ENCODE measurements around the gene XAF1.
"Not testable (repeated sequence)": the region's sequence is repeated elsewhere in the genome, so short reads cannot be mapped to it uniquely, and the experiment has no call there.

XAF1 gene

GRCh38 chr17:6772016-6772415, 16.2 kb downstream of the XAF1 start:
- Histone ChIP-seq H3K27me3 (replicated peaks; ENCODE audit: control insufficient read depth, insufficient read depth, low read length) (no peaks in the 10 kb centered on the region), H3K36me3 (ENCODE audit: control insufficient read depth, insufficient read depth, low read length) (peaks cover 10% of the 10 kb centered on the region), H3K4me3 (replicated peaks; ENCODE audit: low read depth, low read length) (no peak overlapping the region)
- TF ChIP-seq, protein P1, sequence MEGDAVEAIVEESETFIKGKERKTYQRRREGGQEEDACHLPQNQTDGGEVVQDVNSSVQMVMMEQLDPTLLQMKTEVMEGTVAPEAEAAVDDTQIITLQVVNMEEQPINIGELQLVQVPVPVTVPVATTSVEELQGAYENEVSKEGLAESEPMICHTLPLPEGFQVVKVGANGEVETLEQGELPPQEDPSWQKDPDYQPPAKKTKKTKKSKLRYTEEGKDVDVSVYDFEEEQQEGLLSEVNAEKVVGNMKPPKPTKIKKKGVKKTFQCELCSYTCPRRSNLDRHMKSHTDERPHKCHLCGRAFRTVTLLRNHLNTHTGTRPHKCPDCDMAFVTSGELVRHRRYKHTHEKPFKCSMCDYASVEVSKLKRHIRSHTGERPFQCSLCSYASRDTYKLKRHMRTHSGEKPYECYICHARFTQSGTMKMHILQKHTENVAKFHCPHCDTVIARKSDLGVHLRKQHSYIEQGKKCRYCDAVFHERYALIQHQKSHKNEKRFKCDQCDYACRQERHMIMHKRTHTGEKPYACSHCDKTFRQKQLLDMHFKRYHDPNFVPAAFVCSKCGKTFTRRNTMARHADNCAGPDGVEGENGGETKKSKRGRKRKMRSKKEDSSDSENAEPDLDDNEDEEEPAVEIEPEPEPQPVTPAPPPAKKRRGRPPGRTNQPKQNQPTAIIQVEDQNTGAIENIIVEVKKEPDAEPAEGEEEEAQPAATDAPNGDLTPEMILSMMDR (IDR thresholded peaks at IDR 0.05; ENCODE audit: insufficient read depth, low read length, poor library complexity, severe bottlenecking): no peak
- no peak for DNase-seq (ENCODE audit: extremely low read depth, insufficient read length)

DNA sequence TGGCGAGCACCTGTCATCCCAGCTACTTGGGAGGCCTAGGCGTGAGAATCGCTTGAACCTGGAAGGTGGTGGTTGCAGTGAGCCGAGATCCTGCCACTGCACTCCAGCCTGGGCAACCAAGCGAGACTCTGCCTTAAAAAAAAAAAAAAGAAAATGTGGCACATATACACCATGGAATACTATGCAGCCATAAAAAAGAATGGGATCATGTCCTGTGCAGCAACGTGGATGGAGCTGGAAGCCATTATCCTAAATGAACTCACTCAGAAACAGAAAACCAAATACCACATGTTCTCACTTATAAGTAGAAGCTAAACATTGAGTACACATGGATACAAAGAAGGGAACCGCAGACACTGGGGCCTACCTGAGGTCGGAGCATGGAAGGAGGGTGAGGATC, 19.1 kb downstream of the XAF1 start:
- not testable (repeated sequence) for H3K4me3 ChIP-seq (replicated peaks; ENCODE audit: low read depth, low read length); H3K27me3 ChIP-seq (replicated peaks; ENCODE audit: control insufficient read depth, insufficient read depth, low read length); H3K36me3 ChIP-seq (ENCODE audit: control insufficient read depth, insufficient read depth, low read length); DNase-seq (ENCODE audit: extremely low read depth, insufficient read length)

DNA sequence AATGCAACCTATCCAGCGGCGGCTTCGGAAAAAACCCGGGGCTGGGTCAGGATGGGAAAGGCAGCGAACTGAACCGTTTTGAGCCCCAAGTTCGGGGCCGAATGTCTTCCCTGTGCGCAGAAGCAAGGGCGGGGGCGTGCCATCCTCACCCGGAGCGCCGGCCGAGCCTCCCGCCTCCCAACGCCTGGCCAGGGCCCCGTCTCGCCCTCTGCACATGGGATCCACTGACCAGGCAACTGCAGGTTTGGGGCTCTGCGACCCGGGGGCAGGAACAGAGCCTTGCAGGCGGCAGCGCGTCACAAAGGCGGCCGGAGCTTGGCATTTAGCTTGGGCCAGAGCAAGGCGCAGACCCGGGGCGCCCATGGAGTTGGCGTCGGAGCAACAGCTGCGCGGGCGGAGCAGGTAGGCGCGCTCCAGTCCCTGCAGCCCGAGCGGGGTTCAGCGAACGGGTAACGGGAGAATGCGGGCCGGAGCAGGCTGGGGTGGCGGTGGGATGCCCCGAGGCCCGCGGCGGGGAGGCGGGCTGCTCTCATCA, 20.1 kb downstream of the XAF1 start, which contains the start of gene FBXO39:
Gene FBXO39, plus strand, starts transcription at position 345 of the 535 bp plus-strand sequence. CDS start 3,654 bp downstream, outside the sequence.
- DNase-seq (ENCODE audit: extremely low read depth, insufficient read length): peak; percentile 33
- H3K27me3 ChIP-seq (replicated peaks; ENCODE audit: control insufficient read depth, insufficient read depth, low read length): no peaks in the 10 kb centered on the region; the same call in 1 of the 2 replicates
- no peak within 1 kb of the TSS for H3K4me3 ChIP-seq (replicated peaks; ENCODE audit: low read depth, low read length)

DNA sequence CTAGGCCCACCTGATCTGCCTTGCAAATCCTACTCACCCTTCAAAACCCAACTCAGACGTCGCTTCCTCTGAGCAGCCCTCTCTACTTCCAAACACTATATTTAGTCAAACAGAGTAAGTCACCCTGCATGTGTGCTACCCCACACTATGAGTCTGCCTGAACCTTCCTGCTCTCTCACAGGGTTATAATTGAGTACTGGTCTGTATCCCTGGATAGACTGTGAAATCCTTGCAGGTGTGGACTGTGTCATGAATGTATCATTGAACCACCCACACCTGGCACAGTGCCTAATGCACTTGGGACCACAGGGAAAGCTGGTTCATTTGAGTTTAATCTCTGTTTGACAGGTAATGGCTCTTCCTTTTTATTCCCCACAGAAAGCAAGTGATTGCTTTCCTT, 23.6 kb downstream of the XAF1 start:
- Histone ChIP-seq H3K27me3 (replicated peaks; ENCODE audit: control insufficient read depth, insufficient read depth, low read length) (no peaks in the 10 kb centered on the region; the same call in 1 of the 2 replicates), H3K4me3 (replicated peaks; ENCODE audit: low read depth, low read length) (no peak overlapping the region), H3K36me3 (ENCODE audit: control insufficient read depth, insufficient read depth, low read length) (no peaks in the 10 kb centered on the region)
- TF ChIP-seq, protein P1 (IDR thresholded peaks at IDR 0.05; ENCODE audit: insufficient read depth, low read length, poor library complexity, severe bottlenecking): no peak
- DNase-seq (ENCODE audit: extremely low read depth, insufficient read length): no peak

More for the DNA sequence above, 20.1 kb downstream of the XAF1 start, which contains the start of gene FBXO39:
- TF ChIP-seq, protein P1 (IDR thresholded peaks at IDR 0.05; ENCODE audit: insufficient read depth, low read length, poor library complexity, severe bottlenecking): no peak
- H3K36me3 ChIP-seq (ENCODE audit: control insufficient read depth, insufficient read depth, low read length): peaks cover 3% of the 10 kb centered on the region

- TF ChIP-seq, protein P1 (IDR thresholded peaks at IDR 0.05; ENCODE audit: insufficient read depth, low read length, poor library complexity, severe bottlenecking): no peak
- no peak for DNase-seq (ENCODE audit: extremely low read depth, insufficient read length)
- Histone ChIP-seq H3K27me3 (replicated peaks; ENCODE audit: control insufficient read depth, insufficient read depth, low read length) (no peaks in the 10 kb centered on the region; the same call in 1 of the 2 replicates), H3K36me3 (ENCODE audit: control insufficient read depth, insufficient read depth, low read length) (no peaks in the 10 kb centered on the region), H3K4me3 (replicated peaks; ENCODE audit: low read depth, low read length) (no peak overlapping the region)
Measured at GRCh38 chr17:6780001-6780400, 24.2 kb downstream of the XAF1 start.

DNA sequence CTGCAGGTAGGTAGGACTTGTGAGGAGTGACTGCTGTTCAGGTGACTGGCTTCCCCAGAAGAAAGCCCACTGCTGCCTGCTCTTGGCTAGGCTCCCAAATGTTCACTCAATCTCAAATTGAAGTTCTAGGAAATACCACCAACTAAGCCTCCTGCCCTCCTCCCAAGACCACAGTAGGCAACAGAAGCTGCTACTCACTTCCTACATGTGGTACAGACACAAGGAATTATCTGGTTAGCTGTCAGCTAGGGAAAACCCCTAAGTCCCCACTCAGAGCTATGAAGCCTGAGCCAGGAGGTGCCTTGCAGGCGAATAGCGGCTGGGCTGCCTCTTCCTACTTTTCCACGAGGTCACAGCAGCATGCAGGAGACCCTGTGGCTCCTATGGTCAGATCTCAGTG, 25.0 kb downstream of the XAF1 start:
- H3K4me3 ChIP-seq (replicated peaks; ENCODE audit: low read depth, low read length): no peak overlapping the region
- TF ChIP-seq, protein P1 (IDR thresholded peaks at IDR 0.05; ENCODE audit: insufficient read depth, low read length, poor library complexity, severe bottlenecking): no peak
- no peaks in the 10 kb centered on the region; the same call in 1 of the 2 replicates for H3K27me3 ChIP-seq (replicated peaks; ENCODE audit: control insufficient read depth, insufficient read depth, low read length)
- DNase-seq (ENCODE audit: extremely low read depth, insufficient read length): no peak
- no peaks in the 10 kb centered on the region for H3K36me3 ChIP-seq (ENCODE audit: control insufficient read depth, insufficient read depth, low read length)
